Cerebellar cortex (tissue), 1 donor: ENCODE data around the gene LGI2.
"Not testable (repeated sequence)": the region's sequence is repeated elsewhere in the genome, so short reads cannot be mapped to it uniquely, and the experiment has no call there.

Experiments
- DNase-seq: peaks from one replicate; pipeline ENCODE4 v3.0.0-alpha.2; 2015; ENCODE audit warnings: low spot score

LGI2 gene

GRCh38 chr4:25050370-25051078 lies 19.8 kb upstream of the LGI2 start:
- no peak for DNase-seq

DNA sequence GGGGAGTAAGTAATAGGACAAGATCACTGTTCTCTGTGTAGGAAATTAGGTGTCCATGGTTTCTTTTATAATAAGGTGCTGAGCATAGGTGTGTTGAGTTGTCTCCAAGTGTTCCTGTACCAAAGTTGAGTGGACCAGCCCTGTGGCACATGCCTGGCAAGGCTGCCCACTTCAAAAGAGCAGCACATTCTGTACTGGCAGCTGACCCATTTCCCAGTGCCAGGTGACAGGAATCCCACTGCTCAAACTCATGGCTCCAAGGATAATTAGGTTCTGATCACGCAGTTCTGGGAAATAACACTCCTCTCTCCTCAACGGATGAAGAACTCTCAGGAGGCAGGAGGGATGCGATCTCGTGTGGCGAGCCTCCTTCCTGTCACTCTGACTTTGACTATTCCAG lies 12.8 kb upstream of the LGI2 start:
- peak; percentile 48 for DNase-seq

DNA sequence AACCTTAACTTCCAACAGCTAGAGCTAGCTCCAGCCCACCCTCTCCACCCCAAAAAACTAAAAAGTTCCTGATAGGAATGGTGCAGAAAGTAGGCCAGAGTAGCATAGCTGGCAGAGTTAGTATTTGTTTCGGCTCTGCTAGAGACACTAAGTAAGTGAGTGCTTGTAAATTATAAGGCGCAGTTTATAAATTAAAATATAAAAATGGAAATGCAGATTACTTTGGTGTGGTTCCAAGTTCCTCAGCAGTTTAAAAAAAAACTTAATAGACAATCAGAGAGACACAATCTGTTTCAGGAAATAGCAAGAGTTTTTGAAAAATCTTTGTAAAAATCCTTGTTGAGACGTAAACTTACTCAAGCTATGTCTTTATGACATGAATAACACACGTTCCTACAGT lies 2.8 kb upstream of the LGI2 start:
- no peak for DNase-seq

DNA sequence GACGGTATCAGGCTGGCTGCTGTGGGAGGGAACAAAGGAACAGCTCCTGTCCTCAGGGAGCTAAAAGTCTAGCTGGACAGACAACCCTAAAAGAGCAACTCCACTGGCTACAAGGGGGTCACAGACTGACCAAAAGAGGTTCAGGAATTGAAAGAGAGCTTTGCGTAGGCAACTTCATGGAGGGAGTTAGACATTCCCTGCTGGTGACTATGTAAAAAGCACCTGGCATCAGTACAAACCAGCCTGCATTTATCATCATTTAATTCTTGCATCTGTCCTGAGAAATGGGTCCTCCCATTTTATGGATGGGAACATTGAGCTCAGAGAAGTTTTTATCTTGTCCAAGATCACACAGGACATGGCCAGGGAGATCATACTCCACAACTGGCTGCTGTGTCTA lies 1.4 kb upstream of the LGI2 start:
- no peak for DNase-seq

DNA sequence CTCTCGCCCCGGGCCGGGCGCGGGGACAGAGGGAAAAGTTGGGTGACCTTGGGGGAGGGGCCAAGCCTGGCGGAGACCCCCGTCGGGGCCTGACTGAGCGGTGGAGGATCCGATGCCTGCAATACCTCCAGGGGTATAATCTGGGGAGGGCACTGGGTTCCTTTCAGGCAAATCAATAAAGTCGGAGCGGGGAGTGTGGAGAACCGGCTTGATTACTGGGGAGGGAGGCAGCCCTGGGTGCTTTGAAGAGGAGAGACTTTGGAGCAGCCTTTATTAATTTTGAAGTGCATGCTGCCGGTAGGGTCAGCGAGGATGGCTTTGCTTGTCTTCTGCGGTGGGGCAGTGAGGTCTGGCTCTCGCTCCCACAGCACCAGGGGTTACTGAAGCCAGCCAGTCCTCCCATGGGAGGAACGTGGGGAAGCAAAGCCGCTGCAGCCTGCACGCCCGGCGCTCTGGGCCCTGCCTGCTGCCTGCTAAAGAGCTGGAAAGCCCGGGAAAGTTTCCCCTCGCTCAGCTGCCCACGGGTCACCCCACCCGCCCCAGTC lies 403 bp upstream of the LGI2 start:
- no peak for DNase-seq

DNA sequence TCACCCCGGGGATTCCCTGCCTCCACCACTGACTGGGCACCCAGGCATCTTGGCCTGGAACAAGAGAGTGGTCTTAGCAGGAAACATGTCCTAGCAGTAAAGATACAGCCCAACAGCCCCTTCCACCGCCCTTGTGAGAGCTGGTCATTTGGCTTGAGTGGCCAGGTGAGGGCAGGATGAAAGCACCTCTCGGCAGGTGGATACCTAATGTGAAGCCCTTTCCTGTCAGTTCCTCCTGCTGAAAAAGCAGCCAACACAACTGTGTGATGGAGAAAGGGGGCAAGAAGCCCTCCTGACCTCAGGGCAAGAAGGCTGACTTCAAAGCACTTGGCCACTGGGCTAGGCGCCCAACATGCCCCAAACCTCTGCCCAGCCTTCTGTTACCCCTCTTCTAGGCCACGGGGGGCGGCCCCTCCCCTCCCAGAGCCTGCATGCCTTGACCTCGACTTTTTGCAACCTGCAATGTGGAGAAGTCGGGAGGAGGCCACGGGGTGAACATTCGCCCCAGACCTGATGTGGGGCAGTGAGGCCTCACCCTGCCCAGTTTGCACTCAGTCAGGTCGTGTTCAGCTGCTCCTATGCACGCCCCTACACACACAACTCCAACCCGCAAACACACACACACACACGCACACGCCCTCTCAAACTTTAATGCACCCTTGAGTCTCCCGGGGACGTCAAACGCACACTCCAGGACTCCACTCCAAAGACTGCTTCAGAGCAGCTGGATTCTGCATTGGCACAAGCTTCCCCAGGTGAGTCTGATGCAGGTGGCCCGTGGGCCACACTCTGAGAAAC lies 1.1 kb downstream of the LGI2 start:
- DNase-seq: no peak

DNA sequence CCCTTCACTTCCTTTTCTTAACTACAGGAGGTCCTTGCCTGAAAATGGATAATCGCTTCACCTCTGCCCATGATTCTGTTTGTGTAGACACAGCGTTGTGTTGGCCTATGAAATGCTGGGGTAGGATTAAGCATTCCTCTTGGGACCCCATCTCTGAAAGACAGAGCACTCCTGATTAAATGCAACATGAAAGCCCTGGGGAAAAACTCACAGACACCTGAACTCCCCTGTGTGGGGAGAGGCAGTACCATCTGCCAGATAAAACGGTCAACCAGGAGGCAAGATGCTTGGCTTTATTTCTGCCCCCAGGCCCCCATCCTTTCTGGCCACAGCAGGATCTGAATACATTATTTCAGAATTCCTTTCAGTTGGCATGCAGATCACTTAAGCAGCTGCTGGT lies 1.9 kb downstream of the LGI2 start:
- DNase-seq: no peak

- no peak for DNase-seq
Observed at GRCh38 chr4:25022766-25023165, 8.0 kb downstream of the LGI2 start.

DNA sequence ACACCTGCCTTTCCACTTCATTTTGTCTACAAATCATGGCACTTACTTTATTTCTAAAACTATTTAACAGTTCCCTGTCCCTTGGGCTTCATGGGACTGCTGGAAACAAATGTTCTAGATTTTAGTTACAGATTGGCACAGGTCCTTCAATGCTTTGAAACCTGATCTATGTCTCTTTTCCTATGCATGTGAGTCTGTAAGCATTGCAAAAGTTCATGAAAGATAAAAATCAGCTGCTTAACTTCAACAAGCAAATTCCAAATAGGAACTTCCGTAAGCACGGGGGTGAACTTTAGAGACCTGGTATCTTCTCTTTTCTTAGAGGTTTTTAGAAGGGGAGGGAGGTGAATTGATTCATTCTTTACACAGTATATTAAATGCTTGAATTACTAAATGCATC lies 9.5 kb downstream of the LGI2 start:
- DNase-seq: no peak

DNA sequence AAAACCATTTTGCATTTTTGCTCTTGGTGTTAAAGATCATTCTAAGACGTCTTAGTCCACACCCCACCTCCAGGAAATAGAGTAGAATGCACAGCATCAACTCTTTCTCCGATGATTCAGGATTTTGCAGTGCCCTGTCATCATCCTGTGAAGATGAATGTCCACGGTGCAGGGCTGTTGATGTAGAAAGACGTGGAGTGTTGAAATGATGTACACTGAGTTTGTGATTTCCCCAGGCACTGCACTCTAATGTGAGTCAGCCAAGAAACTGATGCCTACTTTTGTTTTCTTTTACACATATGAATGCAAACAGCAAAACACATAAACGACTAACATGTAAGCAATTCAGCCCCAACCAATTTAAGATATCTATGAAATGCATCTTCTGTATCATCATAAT lies 10.5 kb downstream of the LGI2 start:
- DNase-seq: no peak

DNA sequence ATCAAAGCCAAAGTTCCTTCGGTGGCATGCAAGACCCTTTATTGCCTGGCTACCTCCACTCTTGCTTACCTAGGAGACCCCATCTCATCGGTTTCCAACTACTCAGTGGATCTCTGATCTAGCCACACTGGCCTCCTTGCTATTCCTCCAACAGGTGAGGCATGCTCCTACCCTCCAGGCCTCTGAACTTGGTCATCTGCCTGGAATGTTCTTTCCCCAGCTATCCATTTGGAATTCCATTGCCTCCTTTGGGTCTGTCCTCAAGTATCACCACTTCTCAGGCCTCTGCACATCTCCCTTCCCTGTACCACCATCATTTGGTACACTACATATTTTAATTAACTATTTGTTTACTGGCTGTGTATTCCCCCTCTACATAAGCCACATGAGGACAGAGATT lies 11.2 kb downstream of the LGI2 start:
- no peak for DNase-seq

DNA sequence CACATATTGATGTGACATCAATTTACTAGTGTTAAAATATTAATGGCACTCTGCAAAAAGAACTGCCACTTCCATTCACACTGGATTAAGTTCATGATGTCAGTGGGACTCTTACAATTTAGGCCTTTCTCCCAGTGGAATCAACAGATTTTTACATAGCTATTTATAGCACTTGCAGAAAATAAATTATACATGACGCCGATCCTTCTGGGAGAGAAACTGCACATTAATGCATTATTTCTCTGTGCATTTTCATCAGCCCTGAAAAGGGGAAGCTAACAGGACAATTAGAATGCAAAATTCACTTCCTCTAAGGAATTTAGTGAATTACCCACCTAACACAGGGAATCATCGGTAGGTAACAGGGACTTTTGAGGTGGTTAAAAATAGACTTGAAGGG lies 15.7 kb downstream of the LGI2 start:
- no peak for DNase-seq

DNA sequence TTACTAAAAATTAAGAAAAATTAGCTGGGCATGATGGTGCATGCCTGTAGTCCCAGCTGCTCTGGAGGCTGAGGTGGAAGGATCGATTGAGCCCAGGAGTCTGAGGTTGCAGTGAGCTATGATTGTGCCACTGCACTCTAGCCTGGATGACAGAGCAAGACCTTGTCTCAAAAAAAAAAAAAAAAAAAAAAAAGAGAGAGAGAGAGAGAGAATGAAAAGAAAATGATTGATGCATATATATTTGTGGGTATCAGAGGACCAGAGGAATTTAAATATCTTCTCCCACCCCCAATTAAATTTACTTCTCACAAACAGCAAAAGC lies 16.1 kb downstream of the LGI2 start:
- DNase-seq: not testable (repeated sequence)

DNA sequence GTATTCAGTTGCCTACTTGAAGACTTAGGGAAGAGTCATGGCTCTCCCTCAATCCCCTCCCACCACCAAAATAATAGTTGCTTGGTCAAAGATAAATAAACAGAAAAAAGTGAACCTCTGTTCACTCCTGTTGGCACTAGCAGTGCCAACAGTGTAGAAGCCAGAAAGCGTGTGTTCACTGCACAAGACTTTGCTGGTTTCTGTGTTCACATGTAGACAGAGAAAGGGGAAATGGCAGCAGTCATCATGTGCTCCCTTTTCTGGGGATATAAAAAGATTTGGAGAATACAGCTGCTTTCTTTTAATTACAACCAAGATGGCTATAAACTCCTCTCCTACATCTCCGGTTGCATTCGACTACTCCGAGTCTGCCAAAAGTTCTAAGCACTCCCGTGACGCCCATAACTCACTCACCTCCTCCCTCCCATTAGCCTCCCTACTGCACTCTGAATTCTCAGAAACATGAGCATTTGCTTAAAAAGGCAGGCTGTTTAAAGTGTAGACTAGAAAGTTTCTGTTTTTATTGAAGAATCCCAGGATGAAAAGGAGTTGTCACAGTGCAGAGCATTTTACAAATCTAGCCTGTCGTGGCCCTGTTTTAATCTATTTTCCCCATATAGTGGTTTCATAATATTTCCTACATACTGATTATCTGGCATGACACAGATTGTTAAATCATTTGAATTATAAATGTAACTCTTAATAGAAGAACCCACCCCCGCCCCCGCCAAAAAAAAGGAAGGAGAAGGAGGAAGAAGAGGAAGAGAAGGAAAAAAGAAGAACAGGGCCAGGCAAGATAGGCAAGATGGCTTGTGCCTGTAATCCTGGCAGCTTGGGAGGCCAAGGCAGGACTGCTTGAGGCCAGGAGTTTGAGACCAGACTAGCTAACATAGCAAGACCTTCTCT lies 16.7 kb downstream of the LGI2 start:
- no peak for DNase-seq

DNA sequence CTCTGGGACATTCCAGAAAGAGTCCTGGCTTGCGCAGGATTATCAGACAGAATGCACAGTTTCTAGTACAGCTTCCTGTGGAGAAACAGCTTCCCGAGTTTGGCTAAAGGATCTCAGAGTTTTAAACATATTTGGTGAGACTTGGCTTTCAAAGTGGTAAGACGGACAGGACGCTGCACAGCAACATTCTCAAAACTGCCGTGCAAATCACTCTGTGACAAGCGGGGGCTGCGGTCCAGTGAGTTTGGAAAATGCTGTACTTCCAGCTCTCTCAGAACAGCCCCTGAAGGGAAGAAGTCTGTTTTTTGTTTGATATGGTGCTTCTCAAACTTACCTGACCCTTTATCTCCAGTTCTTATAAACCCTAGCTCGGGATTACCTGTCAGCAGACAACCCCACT lies 18.1 kb downstream of the LGI2 start:
- DNase-seq: no peak

DNA sequence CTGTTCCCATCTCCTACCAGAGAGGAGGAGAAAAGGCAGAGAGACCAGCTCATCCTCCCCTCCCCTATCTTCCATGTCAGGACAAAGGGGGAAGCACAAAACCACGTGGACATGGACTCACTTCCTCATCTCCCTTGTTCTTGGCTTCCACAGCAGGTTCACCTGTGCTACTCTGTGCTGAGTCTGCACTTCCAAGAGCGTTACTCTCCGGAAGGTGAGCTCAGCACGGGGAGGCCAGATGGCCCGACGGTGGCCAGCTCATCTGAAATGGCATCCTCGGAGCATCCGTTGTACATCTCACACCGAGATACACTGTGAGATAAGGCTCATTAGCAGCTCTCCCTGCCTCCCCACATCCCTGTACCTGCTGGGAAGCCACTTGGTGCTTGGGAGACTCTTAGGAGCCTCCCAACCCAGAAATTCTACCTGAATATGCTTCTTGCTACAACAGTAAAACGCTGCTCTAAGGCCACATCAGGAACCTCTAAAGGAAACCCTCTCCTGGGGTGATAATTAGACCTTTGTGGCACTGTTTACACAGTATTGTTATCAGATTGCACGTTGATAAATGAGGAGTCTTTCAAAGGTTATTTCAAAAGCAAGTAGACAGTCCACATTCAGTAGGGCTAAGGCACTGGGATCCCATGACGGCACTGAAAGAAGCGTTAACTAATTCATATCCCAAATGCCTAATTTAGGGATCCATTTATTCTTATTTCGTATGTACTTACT lies 19.4 kb downstream of the LGI2 start:
- DNase-seq: peak; percentile 37

GRCh38 chr4:25007598-25007997 lies 23.1 kb downstream of the LGI2 start:
- DNase-seq: no peak

DNA sequence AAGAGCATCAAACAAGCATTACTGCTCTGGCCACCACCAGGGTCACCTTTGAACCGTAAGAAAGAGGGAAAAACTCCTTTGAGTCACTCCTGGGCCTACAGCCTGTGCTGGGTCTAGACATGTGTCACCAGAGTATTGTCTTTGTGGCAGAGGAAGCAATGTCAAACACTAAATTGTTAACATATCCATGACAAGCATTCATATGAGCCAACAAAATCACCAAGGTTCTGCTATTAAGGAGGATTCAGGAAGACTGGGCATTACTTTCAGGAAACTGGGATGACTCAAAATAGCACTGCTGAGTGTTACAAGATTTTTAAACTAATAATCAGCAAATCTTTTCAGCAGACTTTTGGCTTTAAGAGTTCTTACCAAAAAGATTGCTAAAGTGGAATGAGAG lies 28.1 kb downstream of the LGI2 start:
- no peak for DNase-seq

DNA sequence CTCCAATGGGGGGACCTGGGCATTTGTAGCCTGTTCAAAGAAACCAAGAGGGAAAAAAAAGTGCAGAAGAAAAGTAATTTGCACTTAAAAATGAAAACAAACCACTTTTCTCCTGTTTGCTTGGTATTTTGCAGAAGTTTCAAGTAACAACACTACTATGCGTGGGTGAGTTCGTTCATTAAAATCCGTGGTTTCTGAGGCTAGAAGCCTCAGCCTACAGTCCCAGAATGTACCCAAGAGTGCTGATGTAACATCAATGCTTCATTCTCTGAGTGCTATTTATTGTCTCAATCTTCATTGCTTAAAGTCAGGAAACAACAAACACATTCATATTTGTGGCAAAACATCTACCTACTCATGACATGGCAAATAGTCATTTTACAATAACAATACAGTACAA lies 29.2 kb downstream of the LGI2 start:
- DNase-seq: no peak

DNA sequence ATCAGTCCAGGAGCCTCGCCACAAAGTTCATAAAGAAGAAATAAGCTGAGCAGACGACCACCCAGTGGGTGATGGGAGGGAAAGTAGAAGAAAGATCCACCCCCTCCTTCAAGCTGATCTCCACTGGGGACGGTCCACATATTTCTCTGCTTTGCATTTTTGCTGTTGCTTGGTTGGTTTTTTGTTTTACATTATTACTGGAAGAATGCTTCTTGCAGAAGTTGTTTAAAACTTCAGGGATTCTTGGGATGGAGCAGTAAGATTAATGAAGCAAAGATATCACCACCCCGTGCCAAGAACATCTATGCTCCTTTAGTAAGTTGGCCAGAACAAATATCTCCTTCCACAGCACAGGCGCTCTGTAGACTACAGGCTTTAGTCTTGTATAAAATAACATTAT lies 30.1 kb downstream of the LGI2 start:
- no peak for DNase-seq

DNA sequence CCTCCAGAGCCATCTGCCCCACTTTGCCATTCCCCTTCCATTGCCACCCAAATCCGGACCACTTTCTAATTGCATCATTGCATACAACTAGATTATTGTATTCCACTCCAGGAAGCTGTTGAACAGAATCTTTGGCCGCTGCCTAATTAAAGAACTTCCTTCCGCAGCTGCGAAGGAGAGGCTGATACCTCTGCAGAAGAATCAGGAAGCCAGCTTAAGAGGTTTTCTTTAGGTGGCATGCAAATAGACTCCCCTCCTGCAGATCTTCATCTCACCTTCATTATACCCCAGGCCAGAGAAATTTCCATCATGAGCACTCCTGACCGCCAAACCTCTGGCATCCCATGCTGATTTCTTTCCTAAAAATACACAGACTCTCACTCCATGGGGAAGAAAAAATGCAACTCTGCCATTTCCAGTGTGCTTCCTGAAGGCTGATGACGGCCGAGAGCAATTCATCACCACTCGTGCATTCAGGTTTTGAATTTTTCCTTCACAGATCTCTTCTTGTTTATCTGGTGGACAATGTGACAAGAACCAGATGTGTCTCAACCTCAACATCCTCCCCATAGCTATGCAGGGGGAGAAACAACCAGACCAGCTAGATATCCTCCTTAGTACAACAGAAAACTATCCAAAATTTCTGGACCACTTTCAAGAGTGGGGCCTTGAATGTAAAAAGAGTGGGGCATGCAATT lies 31.2 kb downstream of the LGI2 start:
- no peak for DNase-seq
